Fibroblast of the aortic adventitia (primary cell): ENCODE data around the gene PPP1R3G. TPM values are rescaled to one million over a fixed set of nuclear protein-coding genes. Genes with fewer than 3 reads are reported as not detected.

Experiments
- DNase-seq: peaks from one replicate; pipeline ENCODE4 v3.0.0-alpha.2; 2010; ENCODE audit warnings: low read depth
- H3K4me3 ChIP-seq: 2 replicates; pipeline ENCODE4 v1.5.1; 2011; ENCODE audit warnings: low read depth, mild to moderate bottlenecking, control low read depth, low read length, moderate library complexity
- total RNA-seq: library from RNA; depleted of rRNA; stranded (reverse); fragments of >200 nt; gene quantifications from 2 replicates; pipeline ENCODE4 v1.2.3, GENCODE V29; 2012; ENCODE audit warnings: low replicate concordance
- TF ChIP-seq, protein P1 (sequence below): IDR thresholded peaks from 2 replicates; pipeline ENCODE4 v1.5.1; 2011; ENCODE audit warnings: mild to moderate bottlenecking, low read length, control low read depth, inconsistent platforms; ENCODE audit not compliant: insufficient read depth

Gene PPP1R3G
- total RNA-seq, 1 donor: 10.1 TPM

DNA sequence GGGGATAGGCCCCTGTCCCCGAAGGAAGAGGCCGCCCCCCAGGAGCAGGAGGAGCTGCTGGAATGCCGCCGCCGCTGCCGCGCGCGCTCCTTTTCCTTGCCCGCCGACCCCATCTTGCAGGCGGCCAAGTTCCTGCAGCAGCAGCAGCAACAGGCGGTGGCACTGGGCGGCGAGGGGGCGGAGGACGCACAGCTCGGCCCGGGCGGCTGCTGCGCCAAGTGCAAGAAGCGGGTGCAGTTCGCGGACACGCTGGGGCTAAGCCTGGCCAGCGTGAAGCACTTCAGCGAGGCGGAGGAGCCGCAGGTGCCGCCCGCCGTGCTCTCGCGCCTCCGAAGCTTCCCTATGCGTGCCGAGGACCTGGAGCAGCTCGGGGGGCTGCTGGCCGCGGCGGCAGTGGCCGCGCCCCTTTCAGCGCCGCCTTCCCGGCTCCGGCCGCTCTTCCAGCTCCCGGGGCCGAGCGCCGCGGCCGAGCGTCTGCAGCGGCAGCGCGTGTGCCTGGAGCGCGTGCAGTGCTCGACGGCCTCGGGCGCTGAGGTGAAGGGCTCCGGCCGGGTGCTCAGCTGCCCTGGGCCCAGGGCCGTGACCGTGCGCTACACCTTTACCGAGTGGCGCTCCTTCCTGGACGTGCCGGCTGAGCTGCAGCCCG is 630 bp downstream of the PPP1R3G start:
- DNase-seq: no peak
- H3K4me3 ChIP-seq: peak overlapping the region; percentile 62
- TF ChIP-seq, protein P1, sequence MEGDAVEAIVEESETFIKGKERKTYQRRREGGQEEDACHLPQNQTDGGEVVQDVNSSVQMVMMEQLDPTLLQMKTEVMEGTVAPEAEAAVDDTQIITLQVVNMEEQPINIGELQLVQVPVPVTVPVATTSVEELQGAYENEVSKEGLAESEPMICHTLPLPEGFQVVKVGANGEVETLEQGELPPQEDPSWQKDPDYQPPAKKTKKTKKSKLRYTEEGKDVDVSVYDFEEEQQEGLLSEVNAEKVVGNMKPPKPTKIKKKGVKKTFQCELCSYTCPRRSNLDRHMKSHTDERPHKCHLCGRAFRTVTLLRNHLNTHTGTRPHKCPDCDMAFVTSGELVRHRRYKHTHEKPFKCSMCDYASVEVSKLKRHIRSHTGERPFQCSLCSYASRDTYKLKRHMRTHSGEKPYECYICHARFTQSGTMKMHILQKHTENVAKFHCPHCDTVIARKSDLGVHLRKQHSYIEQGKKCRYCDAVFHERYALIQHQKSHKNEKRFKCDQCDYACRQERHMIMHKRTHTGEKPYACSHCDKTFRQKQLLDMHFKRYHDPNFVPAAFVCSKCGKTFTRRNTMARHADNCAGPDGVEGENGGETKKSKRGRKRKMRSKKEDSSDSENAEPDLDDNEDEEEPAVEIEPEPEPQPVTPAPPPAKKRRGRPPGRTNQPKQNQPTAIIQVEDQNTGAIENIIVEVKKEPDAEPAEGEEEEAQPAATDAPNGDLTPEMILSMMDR: no peak

DNA sequence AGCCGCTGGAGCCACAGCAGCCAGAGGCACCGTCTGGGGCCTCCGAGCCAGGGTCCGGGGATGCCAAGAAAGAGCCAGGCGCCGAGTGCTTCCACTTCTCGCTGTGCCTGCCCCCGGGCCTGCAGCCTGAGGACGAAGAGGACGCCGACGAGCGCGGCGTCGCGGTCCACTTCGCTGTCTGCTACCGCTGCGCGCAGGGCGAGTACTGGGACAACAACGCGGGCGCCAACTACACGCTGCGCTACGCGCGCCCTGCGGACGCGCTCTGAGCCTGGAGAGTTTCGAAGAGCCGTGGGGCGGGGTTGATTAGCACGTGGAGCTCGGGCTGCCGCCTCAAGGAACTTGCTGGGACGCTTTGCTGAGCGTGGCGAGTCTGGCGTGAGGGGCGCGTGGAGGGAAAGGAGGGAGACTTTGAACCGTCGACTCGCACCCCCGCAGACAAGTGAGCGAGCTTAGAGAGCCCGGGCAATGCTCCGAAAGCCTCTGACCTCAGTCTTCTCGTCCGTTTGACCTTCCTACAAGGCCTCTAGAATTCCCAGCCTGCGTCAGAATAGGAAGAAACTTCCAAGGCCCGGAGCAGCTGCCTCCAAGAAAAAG is 1.3 kb downstream of the PPP1R3G start:
- DNase-seq: no peak
- TF ChIP-seq, protein P1: no peak
- H3K4me3 ChIP-seq: no peak overlapping the region

DNA sequence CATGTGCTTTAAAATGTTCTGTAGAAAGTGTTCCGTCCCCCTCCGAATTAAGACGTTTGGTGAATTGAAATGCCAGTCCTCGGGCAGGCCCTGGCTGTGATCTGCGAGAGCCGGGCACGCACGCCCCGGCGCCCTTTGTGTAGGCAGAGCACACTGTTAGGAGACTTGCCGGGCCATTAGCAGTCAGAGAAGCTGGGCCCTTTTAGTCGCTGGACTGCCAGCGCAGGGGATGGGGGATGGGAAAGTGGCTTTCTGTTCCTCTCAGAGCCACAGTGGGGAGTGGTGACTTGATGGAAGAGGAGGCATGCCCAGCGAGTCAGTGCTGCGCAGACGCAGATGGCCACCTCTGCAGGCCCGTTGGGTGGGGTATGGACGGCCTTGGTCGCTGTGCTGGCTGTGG is 2.2 kb downstream of the PPP1R3G start:
- no peak for DNase-seq
- TF ChIP-seq, protein P1: no peak
- H3K4me3 ChIP-seq: no peak overlapping the region

DNA sequence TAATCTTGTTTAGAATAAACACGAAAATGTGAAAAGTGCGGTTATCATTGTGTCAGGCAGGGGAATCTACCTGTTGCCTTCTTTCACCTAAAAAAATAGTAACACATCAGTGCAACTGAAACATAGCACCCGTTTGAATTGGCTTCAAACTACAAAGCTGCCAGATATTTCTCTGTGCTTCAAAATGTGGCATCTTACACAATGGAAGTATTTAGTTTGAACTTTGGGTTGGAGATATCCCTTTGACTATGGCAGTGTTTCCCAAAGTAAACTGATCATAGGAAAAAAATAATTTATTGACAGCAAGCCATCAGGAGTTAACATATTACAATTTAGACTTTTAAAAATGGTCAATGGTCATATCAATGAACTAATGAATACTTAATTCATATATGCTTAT is 3.6 kb downstream of the PPP1R3G start:
- no peak for DNase-seq
- no peak overlapping the region for H3K4me3 ChIP-seq
- TF ChIP-seq, protein P1: no peak

DNA sequence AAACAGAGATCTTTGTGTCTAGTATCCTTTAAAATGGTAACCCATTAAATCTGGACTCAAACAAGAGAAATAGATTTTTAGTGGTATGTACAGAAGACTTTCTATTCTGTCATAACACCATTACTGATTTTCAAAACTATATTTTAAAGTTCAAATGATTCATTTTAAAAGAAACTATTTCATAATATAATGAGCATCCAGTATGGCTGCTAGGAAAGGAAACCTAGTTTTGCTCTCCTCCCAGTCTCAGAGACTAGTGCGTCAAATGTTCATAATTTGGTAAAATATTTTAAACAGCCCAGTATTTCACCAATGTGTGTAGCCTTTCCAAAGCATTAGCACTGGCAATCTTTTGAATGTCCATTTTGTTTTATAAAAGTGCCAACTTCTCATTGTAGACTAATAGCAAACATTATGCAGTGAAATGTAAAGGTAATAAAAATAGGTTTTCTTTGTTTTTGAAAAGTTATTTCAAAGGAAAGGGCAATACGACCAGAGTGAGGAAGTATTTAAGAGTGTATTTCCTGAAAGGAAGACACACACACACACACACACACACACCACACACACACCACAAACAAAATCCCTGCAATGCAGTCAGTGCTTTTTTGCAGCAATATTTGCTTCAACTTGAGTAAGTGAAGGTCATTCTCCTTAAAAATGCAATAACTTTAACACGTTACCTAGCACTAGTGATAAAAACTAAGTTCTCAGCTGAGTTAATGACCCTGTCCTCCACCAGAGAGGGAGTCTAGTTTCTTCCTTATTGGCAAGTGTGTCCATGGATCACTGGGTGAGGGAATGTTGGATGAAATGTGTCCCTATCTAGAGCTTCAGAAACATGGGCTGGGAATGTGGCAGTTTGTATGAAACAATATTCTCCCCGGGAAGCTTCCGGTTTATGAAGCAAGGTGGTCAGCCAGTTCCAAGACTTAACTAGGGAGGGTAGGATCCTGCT is 4.6 kb downstream of the PPP1R3G start:
- DNase-seq: no peak
- TF ChIP-seq, protein P1: no peak
- no peak overlapping the region for H3K4me3 ChIP-seq

DNA sequence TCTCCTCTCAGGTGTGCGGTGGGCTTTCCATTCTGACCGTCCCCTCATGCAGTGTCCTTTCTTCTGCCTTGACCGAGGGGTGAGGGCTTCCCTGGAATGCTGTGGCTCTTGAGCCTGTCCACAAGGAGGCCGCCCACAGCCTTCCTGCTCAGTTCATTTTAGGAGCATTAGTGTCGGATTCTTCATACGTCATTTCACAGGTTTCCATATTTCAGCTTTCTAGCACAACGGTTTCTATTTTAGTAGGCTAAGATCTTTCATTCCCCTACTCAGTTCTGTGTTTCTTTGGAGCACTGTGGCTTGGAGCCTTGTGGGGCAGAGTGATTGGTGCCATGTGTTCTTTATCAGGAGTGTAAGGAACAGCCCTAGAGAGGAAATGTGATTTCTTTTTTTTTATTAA is 5.5 kb downstream of the PPP1R3G start:
- DNase-seq: no peak
- H3K4me3 ChIP-seq: no peak overlapping the region
- TF ChIP-seq, protein P1: no peak
